HG03280 (cell line): ENCODE measurements around the gene CFAP92.
"Not testable (repeated sequence)": the region's sequence is repeated elsewhere in the genome, so short reads cannot be mapped to it uniquely, and the experiment has no call there.

Experiments used
- ATAC-seq: cut with Tn5 transposase; IDR thresholded peaks from one replicate; pipeline ENCODE4 v1.9.1; 2021; ENCODE audit warnings: mild to moderate bottlenecking, moderate library complexity; ENCODE audit not compliant: unreplicated experiment

CFAP92 gene

GRCh38 chr3:128906804-128907525 is 86.9 kb downstream of the CFAP92 start:
- ATAC-seq = no peak

- no peak for ATAC-seq
These were observed 87.7 kb downstream of the CFAP92 start for GRCh38 chr3:128906031-128906803.

GRCh38 chr3:128903501-128903900 is 90.4 kb downstream of the CFAP92 start:
- ATAC-seq = no peak

- no peak for ATAC-seq
These were observed 91.5 kb downstream of the CFAP92 start for GRCh38 chr3:128902426-128902825.

- ATAC-seq = no peak
These were observed 97.8 kb downstream of the CFAP92 start for GRCh38 chr3:128895843-128896697.

GRCh38 chr3:128889139-128889894 is 104.6 kb downstream of the CFAP92 start:
- no peak for ATAC-seq

- no peak for ATAC-seq
These were observed 108.9 kb downstream of the CFAP92 start for GRCh38 chr3:128884992-128885391.

- ATAC-seq = no peak
These were observed 111.2 kb downstream of the CFAP92 start for GRCh38 chr3:128882719-128883118.

- no peak for ATAC-seq
These were observed 112.3 kb downstream of the CFAP92 start for GRCh38 chr3:128881576-128881975.

- not testable (repeated sequence) for ATAC-seq
These were observed 113.4 kb downstream of the CFAP92 start for GRCh38 chr3:128880455-128880854.

- no peak for ATAC-seq
These were observed 113.9 kb downstream of the CFAP92 start for GRCh38 chr3:128879991-128880390.

- peak; percentile 94 for ATAC-seq
These were observed 114.5 kb downstream of the CFAP92 start, which contains the start of gene ACAD9 for GRCh38 chr3:128879125-128879969. Gene ACAD9, plus strand, starts transcription at chr3:128879620. Its CDS starts 72 bp downstream, at chr3:128879692.

GRCh38 chr3:128878556-128879124 is 115.2 kb downstream of the CFAP92 start:
- ATAC-seq = peak; percentile 9

GRCh38 chr3:128878011-128878457 is 115.8 kb downstream of the CFAP92 start:
- no peak for ATAC-seq

GRCh38 chr3:128875556-128876120 is 118.2 kb downstream of the CFAP92 start:
- ATAC-seq = no peak

- ATAC-seq = no peak
These were observed 119.2 kb downstream of the CFAP92 start for GRCh38 chr3:128874481-128875180.

- no peak for ATAC-seq
These were observed 120.4 kb downstream of the CFAP92 start for GRCh38 chr3:128873244-128874022.
